HG02970 (cell line): ENCODE measurements around the gene USHBP1.
"Not testable (repeated sequence)": the region's sequence is repeated elsewhere in the genome, so short reads cannot be mapped to it uniquely, and the experiment has no call there.

Experiments used
- ATAC-seq: cut with Tn5 transposase; IDR thresholded peaks from one replicate; pipeline ENCODE4 v1.9.1; 2021; ENCODE audit warnings: mild to moderate bottlenecking, moderate library complexity, moderate number of reproducible peaks; ENCODE audit not compliant: unreplicated experiment, low FRiP score

The USHBP1 gene

GRCh38 chr19:17296976-17297375, 32.4 kb upstream of the USHBP1 start:
- no peak for ATAC-seq

GRCh38 chr19:17296273-17296672, 31.7 kb upstream of the USHBP1 start:
- no peak for ATAC-seq

GRCh38 chr19:17295551-17295950, 31.0 kb upstream of the USHBP1 start:
- ATAC-seq: not testable (repeated sequence)

- no peak for ATAC-seq
These were observed 29.7 kb upstream of the USHBP1 start for GRCh38 chr19:17294051-17294891.

GRCh38 chr19:17293605-17294004, 29.1 kb upstream of the USHBP1 start:
- no peak for ATAC-seq

GRCh38 chr19:17292301-17293074, 27.9 kb upstream of the USHBP1 start:
- peak; percentile 71 for ATAC-seq

- no peak for ATAC-seq
These were observed 24.9 kb upstream of the USHBP1 start for GRCh38 chr19:17289489-17289888.

GRCh38 chr19:17286752-17287151, 22.2 kb upstream of the USHBP1 start:
- ATAC-seq: no peak

GRCh38 chr19:17286263-17286662, 21.7 kb upstream of the USHBP1 start:
- ATAC-seq: no peak

GRCh38 chr19:17285415-17286135, 21.0 kb upstream of the USHBP1 start:
- ATAC-seq: no peak

GRCh38 chr19:17283504-17283996, 19.0 kb upstream of the USHBP1 start:
- no peak for ATAC-seq

- peak; percentile 59 for ATAC-seq
These were observed 18.1 kb upstream of the USHBP1 start for GRCh38 chr19:17282488-17283125.

GRCh38 chr19:17281391-17282304, 17.1 kb upstream of the USHBP1 start, which contains the start of gene ANKLE1:
ANKLE1 (plus strand) TSS chr19:17281901; CDS start chr19:17281921, 20 bp downstream.
- ATAC-seq: no peak

- no peak for ATAC-seq
These were observed 14.9 kb upstream of the USHBP1 start for GRCh38 chr19:17279436-17279835.

- no peak for ATAC-seq
These were observed 11.1 kb upstream of the USHBP1 start for GRCh38 chr19:17275441-17276175.

- ATAC-seq: not testable (repeated sequence)
These were observed 10.3 kb upstream of the USHBP1 start for GRCh38 chr19:17274892-17275291.

- no peak for ATAC-seq
These were observed 4.2 kb upstream of the USHBP1 start for GRCh38 chr19:17268754-17269153.

- ATAC-seq: peak; percentile 91
These were observed 2.6 kb upstream of the USHBP1 start, which contains the start of gene BABAM1 for GRCh38 chr19:17266975-17267788. BABAM1 (plus strand) TSS chr19:17267443; CDS start chr19:17268807, 1,364 bp downstream.
